ENCODE data around the gene NR5A2. TPM values are rescaled to one million over a fixed set of nuclear protein-coding genes. Genes with fewer than 3 reads are reported as not detected.

The NR5A2 gene
- total RNA-seq, 1 experiment from 2014 or later: not detected

Small RNAs within 50 kb of the gene (small RNA-seq; reads per million reads assigned to genes)
- gene RNU6-570P (not detected), gene RNU6-609P (not detected), gene RNU6-716P (not detected)

All from Karpas-422 (cell line).